Fibroblast of mammary gland (primary cell): ENCODE data around the gene LAIR2.

Experiments used
- DNase-seq: peaks from one replicate; pipeline ENCODE4 v3.0.0-alpha.2; 2010; ENCODE audit warnings: low read depth
- H3K4me3 ChIP-seq: 2 replicates; pipeline ENCODE4 v1.5.1; 2011; ENCODE audit warnings: low read depth, mild to moderate bottlenecking, low read length, moderate library complexity; ENCODE audit not compliant: control insufficient read depth
- TF ChIP-seq, protein P1 (sequence below): conservative IDR thresholded peaks from 2 replicates; pipeline ENCODE4 v1.5.1; 2011; ENCODE audit warnings: low read depth, low read length, inconsistent platforms; ENCODE audit not compliant: control insufficient read depth, insufficient read depth

The LAIR2 gene

DNA sequence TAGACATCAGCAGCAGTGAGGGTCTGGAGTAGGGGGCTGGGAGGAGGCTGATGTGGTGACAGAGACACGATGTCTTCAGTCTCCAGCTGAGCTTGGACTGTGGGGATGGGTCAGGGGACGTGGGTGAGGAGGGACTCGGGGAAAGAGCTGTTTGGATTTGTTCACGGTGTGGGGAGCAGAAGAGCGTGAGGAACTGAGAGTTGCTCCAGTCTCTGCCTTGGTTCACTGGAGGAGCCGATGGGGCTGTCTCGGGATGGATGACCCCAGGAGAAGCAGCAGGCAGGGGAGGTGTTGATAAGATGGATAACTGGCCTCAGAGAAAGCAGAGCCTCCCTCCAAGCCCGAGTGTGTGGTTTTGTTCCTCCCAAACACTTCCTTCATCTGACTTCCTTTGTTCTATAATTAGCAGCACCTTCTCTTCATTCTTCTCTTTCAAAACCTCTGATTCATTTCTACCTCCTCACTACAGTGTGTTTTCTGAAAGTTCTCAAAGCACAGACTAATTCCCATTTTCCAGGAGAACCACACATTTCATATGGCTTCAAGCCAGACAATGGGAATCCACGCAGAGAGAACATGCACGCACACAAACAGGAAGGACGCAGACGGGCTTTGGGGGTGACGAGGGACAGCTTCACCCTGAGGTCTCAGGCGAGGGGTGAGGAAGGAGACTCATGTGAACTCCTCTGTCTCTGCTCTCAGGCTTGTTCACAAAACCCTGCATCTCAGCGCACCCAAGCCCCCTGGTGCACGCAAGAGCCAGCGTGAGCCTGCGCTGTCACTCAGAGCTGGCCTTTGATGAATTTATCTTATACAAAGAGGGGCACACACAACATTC is 18.6 kb downstream of the LAIR2 start:
- DNase-seq, result no peak
- TF ChIP-seq, protein P1, sequence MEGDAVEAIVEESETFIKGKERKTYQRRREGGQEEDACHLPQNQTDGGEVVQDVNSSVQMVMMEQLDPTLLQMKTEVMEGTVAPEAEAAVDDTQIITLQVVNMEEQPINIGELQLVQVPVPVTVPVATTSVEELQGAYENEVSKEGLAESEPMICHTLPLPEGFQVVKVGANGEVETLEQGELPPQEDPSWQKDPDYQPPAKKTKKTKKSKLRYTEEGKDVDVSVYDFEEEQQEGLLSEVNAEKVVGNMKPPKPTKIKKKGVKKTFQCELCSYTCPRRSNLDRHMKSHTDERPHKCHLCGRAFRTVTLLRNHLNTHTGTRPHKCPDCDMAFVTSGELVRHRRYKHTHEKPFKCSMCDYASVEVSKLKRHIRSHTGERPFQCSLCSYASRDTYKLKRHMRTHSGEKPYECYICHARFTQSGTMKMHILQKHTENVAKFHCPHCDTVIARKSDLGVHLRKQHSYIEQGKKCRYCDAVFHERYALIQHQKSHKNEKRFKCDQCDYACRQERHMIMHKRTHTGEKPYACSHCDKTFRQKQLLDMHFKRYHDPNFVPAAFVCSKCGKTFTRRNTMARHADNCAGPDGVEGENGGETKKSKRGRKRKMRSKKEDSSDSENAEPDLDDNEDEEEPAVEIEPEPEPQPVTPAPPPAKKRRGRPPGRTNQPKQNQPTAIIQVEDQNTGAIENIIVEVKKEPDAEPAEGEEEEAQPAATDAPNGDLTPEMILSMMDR, result no peak
- H3K4me3 ChIP-seq, result no peak overlapping the region

DNA sequence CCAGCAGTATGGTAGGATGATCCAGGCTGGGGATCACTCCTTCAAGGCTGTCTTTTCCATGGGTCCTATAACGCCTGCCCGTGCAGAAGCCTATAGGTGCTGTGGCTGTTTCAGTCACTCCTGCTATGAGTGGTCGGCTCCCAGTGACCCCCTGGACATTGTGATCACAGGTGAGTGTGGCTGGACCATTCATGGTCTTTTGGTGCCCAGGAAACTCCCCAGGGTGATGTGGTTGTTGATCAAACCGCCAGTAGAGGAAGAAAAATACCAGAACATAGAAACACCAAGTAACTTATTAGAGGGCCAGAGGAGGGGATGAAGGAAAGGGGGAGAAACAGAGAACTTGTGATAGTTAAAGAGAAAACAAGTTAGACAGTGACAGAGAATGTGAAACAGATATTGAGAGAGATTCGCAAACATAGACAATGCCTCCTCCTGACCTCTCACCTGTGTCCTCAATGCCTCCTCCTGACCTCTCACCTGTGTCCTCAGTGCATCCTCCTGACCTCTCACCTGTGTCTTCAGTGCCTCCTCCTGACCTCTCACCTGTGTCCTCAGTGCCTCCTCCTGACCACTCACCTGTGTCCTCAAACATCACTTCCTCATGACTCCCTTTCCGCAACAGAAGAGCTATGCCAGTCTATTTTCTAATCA is 19.4 kb downstream of the LAIR2 start:
- TF ChIP-seq, protein P1, result no peak
- no peak overlapping the region for H3K4me3 ChIP-seq
- no peak for DNase-seq

DNA sequence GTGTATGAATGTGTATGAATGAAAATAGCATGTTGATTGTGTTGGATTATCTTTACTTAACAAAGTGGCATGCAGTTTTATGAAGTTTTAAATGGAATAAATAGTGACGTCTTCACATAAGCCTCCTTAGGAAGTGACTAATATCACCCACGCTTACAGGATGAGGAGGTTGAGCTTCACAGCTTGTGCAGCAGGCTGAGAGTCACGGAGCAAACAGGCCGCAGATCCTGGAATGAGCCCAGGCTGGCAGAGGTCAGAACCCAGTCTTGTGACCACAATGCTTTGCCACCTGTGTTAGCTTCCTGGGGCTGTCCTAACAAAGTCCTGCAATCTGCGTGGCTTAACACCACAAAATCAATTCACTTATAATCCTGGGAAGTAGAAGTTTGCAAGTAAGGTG is 20.8 kb downstream of the LAIR2 start:
- DNase-seq, result peak; percentile 26
- H3K4me3 ChIP-seq, result no peak overlapping the region
- TF ChIP-seq, protein P1, result no peak

DNA sequence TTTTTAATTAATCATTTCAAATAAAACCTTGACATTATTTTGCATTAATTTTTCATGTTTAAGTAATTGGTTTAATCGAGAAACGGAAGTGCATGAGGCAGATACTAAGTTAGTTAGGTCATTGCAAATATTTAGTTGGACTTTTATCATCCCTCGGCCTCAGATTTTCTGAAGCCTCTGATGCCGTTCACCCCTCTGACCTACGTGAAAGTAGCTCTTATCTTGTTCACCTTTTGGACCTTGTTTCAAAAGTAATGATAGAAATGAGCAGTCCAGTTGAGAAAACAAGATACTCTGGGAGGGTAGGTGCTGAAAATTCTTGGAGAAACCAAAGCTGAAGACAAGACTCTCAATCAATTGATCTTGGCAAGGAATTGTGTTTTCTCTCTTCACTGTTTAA is 23.0 kb downstream of the LAIR2 start:
- TF ChIP-seq, protein P1, result no peak
- no peak for DNase-seq
- no peak overlapping the region for H3K4me3 ChIP-seq

DNA sequence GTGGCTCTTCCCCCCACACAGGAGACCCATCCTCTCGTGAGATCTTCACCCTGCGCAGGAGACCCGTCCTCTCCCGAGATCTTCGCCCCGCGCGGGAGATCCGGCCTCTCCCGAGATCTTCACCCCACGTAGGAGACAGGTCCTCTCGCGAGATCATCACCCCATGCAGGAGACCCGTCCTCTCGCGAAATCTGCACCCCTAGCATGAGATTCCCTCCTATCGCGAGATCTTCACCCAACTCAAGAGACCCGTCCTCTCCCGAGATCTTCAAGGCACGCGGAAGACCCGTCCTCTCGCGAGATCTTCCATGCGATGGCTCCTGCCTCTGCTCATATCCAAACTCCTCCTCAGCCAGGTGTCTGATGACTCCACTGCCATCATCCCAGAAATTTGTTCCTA is 24.3 kb downstream of the LAIR2 start:
- DNase-seq, result no peak
- TF ChIP-seq, protein P1, result no peak
- no peak overlapping the region for H3K4me3 ChIP-seq

DNA sequence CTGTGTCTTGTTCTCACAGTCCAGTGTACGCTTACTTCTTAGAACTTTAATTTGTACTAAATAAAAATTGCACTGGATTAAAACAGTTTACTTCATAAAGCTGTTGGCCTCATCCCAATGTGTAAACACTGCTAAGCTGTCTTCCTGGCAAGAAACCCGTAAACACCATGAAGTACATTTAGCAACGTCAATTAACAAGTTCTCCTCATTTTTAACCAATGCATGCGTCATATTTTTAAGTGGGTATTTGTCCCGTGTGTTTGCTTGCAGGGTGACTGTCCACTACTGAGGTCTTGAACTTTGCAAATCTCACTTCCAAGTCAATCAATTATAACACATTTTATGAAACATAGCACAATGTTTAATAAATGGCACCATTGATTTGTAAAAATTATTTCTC is 28.2 kb downstream of the LAIR2 start:
- TF ChIP-seq, protein P1, result no peak
- H3K4me3 ChIP-seq, result no peak overlapping the region
- DNase-seq, result no peak

DNA sequence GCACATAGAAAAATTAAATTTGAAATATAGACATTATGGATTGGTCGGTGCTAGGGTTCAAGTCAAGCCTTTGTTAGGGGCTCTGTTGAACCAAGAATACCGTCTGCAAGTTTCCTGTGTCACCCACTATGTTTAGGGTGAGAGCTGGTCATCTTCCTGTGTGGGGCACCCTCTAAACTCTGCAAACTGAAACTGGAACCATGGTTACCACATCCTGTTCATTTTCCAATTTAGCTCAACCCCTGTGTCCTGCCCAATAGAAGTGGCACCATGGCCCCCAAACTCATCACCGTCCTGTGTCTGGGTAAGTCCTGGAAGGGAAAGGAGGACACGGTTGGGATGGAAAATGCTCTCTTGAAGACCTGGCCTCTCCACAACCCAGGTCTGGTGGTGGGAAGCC is 29.9 kb downstream of the LAIR2 start:
- TF ChIP-seq, protein P1, result no peak
- no peak overlapping the region for H3K4me3 ChIP-seq
- no peak for DNase-seq
